Measurements from ENCODE around the gene MYO1G.
"Not testable (repeated sequence)": the region's sequence is repeated elsewhere in the genome, so short reads cannot be mapped to it uniquely, and the experiment has no call there.

MYO1G gene

DNA sequence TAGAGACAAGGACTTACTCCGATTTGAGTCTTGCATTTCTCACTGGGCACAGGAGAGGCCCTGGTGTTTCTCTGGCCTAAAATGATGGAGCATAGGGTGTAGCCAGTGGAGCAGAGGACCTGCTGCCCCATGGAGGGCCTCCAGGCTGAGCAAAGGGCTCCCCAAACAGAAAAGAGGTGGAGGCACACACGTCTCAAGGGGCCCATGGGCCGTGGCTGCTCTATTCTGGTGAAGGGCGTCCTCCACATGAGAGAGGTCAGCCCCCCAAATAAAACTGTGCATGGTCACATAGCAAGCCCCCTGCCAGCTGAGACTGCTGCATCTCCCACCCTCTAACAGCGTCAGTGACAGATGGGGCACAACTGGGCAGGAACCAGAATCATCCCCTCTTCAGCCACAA lies 41.4 kb downstream of the MYO1G start:
- Mint-ChIP-seq H3K36me3 (ENCODE audit: low read depth) (no peaks in the 10 kb centered on the region), H3K27me3 (no peaks in the 10 kb centered on the region), H3K9me3 (no peaks in the 10 kb centered on the region), H3K27ac (no peak overlapping the region), H3K4me3 (no peak overlapping the region), H3K4me1 (ENCODE audit: low read depth) (peaks cover 8% of the 10 kb centered on the region)
- intact Hi-C loops (cut with micrococcal nuclease) = no loop called here

GRCh38 chr7:44936322-44936721 lies 42.5 kb downstream of the MYO1G start:
- H3K4me3 Mint-ChIP-seq = no peak overlapping the region
- no peaks in the 10 kb centered on the region for H3K27me3 Mint-ChIP-seq
- peaks cover 8% of the 10 kb centered on the region for H3K4me1 Mint-ChIP-seq (ENCODE audit: low read depth)
- no peaks in the 10 kb centered on the region for H3K36me3 Mint-ChIP-seq (ENCODE audit: low read depth)
- no peak overlapping the region for H3K27ac Mint-ChIP-seq
- H3K9me3 Mint-ChIP-seq = no peaks in the 10 kb centered on the region
- intact Hi-C loops (cut with micrococcal nuclease) = no loop called here

- intact Hi-C loops (cut with micrococcal nuclease) = no loop called here
- no peaks in the 10 kb centered on the region for H3K36me3 Mint-ChIP-seq (ENCODE audit: low read depth)
- no peaks in the 10 kb centered on the region for H3K9me3 Mint-ChIP-seq
- no peak overlapping the region for H3K27ac Mint-ChIP-seq
- no peaks in the 10 kb centered on the region for H3K27me3 Mint-ChIP-seq
- peaks cover 8% of the 10 kb centered on the region for H3K4me1 Mint-ChIP-seq (ENCODE audit: low read depth)
- H3K4me3 Mint-ChIP-seq = no peak overlapping the region
Observed at GRCh38 chr7:44935583-44935982, 43.2 kb downstream of the MYO1G start.

DNA sequence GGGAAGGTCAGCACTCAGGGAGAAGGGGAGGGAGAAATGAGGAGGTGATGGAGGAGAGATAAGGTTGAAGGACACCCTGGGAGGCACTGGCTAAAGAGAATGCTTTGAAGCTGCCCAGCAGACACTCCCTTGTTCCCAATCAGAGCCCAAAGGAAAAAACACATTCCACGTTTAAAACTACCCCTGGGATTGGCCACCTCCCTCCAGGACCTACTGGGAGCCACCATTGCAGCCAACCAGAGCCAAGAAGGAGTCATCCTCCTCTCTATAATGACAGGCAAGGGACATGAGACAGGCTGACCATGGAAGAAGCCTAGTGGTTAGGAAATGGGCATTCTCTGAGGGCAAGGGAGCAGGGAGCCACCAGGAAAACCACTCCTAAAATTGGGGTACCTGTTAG lies 43.8 kb downstream of the MYO1G start:
- H3K36me3 Mint-ChIP-seq (ENCODE audit: low read depth) = no peaks in the 10 kb centered on the region
- no peaks in the 10 kb centered on the region for H3K27me3 Mint-ChIP-seq
- intact Hi-C loops (cut with micrococcal nuclease) = no loop called here
- no peaks in the 10 kb centered on the region for H3K9me3 Mint-ChIP-seq
- no peak overlapping the region for H3K27ac Mint-ChIP-seq
- peaks cover 8% of the 10 kb centered on the region for H3K4me1 Mint-ChIP-seq (ENCODE audit: low read depth)
- no peak overlapping the region for H3K4me3 Mint-ChIP-seq

GRCh38 chr7:44934510-44934909 lies 44.3 kb downstream of the MYO1G start:
- intact Hi-C loops (cut with micrococcal nuclease); H3K4me1 Mint-ChIP-seq (ENCODE audit: low read depth); H3K27ac Mint-ChIP-seq; H3K36me3 Mint-ChIP-seq (ENCODE audit: low read depth); H3K4me3 Mint-ChIP-seq; H3K27me3 Mint-ChIP-seq; H3K9me3 Mint-ChIP-seq: not testable (repeated sequence)

DNA sequence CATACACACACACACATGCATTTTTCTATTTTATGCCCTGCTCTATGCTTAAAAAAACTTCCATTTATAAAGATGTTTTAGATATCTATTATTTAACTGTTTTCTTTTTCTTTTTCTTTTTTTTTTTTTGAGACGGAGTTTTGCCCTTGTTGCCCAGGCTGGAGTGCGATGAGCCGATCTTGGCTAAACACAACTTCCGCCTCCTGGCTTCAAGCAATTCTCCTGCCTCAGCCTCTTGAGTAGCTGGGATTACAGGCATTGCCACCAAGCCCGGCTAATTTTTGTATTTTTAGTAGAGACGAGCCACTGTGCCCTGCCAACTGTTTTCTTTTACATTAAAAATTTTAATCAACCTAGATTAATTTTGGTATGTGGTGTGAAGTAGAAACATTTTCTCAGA lies 47.9 kb downstream of the MYO1G start:
- Mint-ChIP-seq H3K4me3 (no peak overlapping the region), H3K36me3 (ENCODE audit: low read depth) (no peaks in the 10 kb centered on the region), H3K9me3 (no peaks in the 10 kb centered on the region), H3K27me3 (peaks cover 9% of the 10 kb centered on the region), H3K27ac (no peak overlapping the region), H3K4me1 (ENCODE audit: low read depth) (peaks cover 8% of the 10 kb centered on the region)
- intact Hi-C loops (cut with micrococcal nuclease) = no loop called here

DNA sequence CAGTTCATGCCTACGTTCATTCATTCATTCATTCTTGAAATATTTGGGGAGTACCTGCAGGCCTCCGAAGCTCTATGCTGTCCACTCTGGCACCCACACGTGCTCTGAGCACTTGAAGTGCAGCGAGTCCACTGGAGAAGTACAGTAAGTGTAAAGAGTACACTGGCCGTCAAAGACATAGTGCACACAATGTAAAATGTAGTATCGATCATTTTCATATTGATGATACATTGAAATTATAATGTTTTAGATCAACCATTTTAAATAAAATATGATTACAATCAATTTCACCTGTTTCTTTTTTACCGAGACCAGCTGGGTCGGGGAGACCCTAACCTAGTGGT lies 56.5 kb downstream of the MYO1G start:
- Mint-ChIP-seq H3K4me1 (ENCODE audit: low read depth) (peaks cover 5% of the 10 kb centered on the region), H3K9me3 (no peaks in the 10 kb centered on the region), H3K36me3 (ENCODE audit: low read depth) (no peaks in the 10 kb centered on the region), H3K27me3 (peaks cover under 1% of the 10 kb centered on the region), H3K4me3 (no peak overlapping the region), H3K27ac (no peak overlapping the region)
- intact Hi-C loops (cut with micrococcal nuclease) = loop anchor here (1.0 to 5.0 kb wide), 3 partner anchors 35 to 334 kb away; partner anchors contain the start of gene PURB

DNA sequence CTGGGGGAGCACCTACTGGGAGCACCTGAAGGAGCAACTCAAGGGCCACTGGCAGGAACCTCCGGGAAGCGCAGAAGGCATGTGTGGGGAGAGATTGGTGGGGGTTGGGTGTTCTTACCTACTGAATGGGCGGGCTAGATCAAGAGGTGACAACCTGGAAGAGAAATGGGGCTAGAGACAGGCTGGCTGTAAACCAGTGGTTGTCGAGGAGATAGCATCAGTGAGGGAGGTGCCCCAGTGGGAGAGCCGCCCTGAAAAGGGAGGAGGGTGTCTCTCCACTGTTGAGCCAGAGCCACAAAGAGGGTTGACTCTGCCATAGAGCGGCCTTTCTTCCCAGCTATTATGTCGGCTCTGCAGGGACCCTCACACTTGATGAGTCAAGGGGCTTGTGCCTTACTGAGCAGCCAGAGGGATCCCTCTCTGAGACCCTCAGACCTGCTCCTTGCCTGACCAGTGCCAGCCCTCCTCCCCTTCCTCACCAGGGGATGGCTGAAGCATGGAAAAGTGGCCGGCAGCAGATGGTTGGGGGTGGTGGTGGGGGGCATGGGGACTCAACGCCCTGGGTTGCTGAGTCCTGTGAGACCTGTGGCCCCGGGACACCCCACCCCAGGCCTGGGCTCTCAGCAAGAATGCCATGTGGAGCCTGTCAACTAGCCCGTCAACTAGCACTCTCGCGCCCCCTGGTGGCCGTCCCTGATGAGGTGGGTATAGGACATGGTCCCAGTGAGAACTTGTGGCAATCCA lies 57.0 kb downstream of the MYO1G start:
- intact Hi-C loops (cut with micrococcal nuclease) = loop anchor here (1.0 to 5.0 kb wide), 3 partner anchors 34 to 333 kb away; partner anchors contain the start of gene PURB
- no peak overlapping the region for H3K27ac Mint-ChIP-seq
- no peaks in the 10 kb centered on the region for H3K9me3 Mint-ChIP-seq
- H3K4me3 Mint-ChIP-seq = no peak overlapping the region
- no peaks in the 10 kb centered on the region for H3K27me3 Mint-ChIP-seq
- H3K36me3 Mint-ChIP-seq (ENCODE audit: low read depth) = no peaks in the 10 kb centered on the region
- H3K4me1 Mint-ChIP-seq (ENCODE audit: low read depth) = peaks cover 5% of the 10 kb centered on the region

DNA sequence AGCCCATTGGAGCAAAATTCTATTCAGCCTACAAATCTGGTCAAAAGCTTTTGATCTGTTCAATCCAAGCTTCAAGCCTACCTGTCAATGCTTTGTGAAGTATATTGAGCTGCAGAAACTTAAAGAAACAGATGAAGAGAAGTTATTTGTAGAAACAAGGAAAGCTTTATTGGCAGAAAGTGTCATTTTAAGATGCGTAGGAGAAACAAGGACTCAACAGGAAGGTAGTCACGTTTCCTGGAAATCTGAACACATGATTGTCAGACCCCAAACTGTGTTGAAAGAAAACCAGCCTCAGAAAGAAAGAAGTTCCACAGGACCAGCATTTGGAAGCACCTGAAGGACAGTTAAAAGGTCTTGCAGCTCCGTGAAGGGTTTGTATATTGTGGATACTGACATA lies 58.7 kb downstream of the MYO1G start:
- no peak overlapping the region for H3K27ac Mint-ChIP-seq
- no peak overlapping the region for H3K4me3 Mint-ChIP-seq
- H3K27me3 Mint-ChIP-seq = no peaks in the 10 kb centered on the region
- H3K36me3 Mint-ChIP-seq (ENCODE audit: low read depth) = no peaks in the 10 kb centered on the region
- H3K4me1 Mint-ChIP-seq (ENCODE audit: low read depth) = peaks cover 5% of the 10 kb centered on the region
- H3K9me3 Mint-ChIP-seq = no peaks in the 10 kb centered on the region
- intact Hi-C loops (cut with micrococcal nuclease) = loop anchor here (5.0 kb wide), 1 partner anchor 33 kb away; the partner anchor contains the start of gene PURB

GRCh38 chr7:44918029-44918428 lies 60.8 kb downstream of the MYO1G start:
- H3K4me3 Mint-ChIP-seq = no peak overlapping the region
- no peak overlapping the region for H3K27ac Mint-ChIP-seq
- intact Hi-C loops (cut with micrococcal nuclease) = no loop called here
- H3K27me3 Mint-ChIP-seq = no peaks in the 10 kb centered on the region
- H3K4me1 Mint-ChIP-seq (ENCODE audit: low read depth) = peaks cover 5% of the 10 kb centered on the region
- H3K9me3 Mint-ChIP-seq = no peaks in the 10 kb centered on the region
- no peaks in the 10 kb centered on the region for H3K36me3 Mint-ChIP-seq (ENCODE audit: low read depth)

- Mint-ChIP-seq H3K36me3 (ENCODE audit: low read depth) (no peaks in the 10 kb centered on the region), H3K27ac (no peak overlapping the region), H3K9me3 (no peaks in the 10 kb centered on the region), H3K4me1 (ENCODE audit: low read depth) (peaks cover 5% of the 10 kb centered on the region), H3K4me3 (no peak overlapping the region), H3K27me3 (no peaks in the 10 kb centered on the region)
- intact Hi-C loops (cut with micrococcal nuclease) = no loop called here
Observed at GRCh38 chr7:44917465-44917864, 61.4 kb downstream of the MYO1G start.

GRCh38 chr7:44914992-44915607 lies 63.7 kb downstream of the MYO1G start:
- no peaks in the 10 kb centered on the region for H3K9me3 Mint-ChIP-seq
- H3K4me3 Mint-ChIP-seq = no peak overlapping the region
- peaks cover 1% of the 10 kb centered on the region for H3K4me1 Mint-ChIP-seq (ENCODE audit: low read depth)
- intact Hi-C loops (cut with micrococcal nuclease) = no loop called here
- no peak overlapping the region for H3K27ac Mint-ChIP-seq
- H3K27me3 Mint-ChIP-seq = no peaks in the 10 kb centered on the region
- H3K36me3 Mint-ChIP-seq (ENCODE audit: low read depth) = no peaks in the 10 kb centered on the region

GRCh38 chr7:44912775-44913347 lies 66.0 kb downstream of the MYO1G start:
- Mint-ChIP-seq H3K4me3 (no peak overlapping the region), H3K4me1 (ENCODE audit: low read depth) (peaks cover 6% of the 10 kb centered on the region), H3K36me3 (ENCODE audit: low read depth) (no peaks in the 10 kb centered on the region), H3K27me3 (no peaks in the 10 kb centered on the region), H3K9me3 (no peaks in the 10 kb centered on the region), H3K27ac (no peak overlapping the region)
- intact Hi-C loops (cut with micrococcal nuclease) = no loop called here

Data from dendritic cell treated with granulocyte-macrophage colony-stimulating factor and Interleukin-4, amounts not matched to agents 40 ng/mL and 50 ng/mL, for 4 days (primary cell).